NOMO-1 treated with DMSO at 0.1 percent for 48 hours (cell line): ENCODE data around the gene ARHGAP23.
"Not testable (repeated sequence)": the region's sequence is repeated elsewhere in the genome, so short reads cannot be mapped to it uniquely, and the experiment has no call there.

Experiments used
- DNase-seq: peaks from one replicate; lab custom pipeline; 2025; ENCODE audit not compliant: unreplicated experiment; lab: John Stamatoyannopoulos, UW

Gene ARHGAP23

DNA sequence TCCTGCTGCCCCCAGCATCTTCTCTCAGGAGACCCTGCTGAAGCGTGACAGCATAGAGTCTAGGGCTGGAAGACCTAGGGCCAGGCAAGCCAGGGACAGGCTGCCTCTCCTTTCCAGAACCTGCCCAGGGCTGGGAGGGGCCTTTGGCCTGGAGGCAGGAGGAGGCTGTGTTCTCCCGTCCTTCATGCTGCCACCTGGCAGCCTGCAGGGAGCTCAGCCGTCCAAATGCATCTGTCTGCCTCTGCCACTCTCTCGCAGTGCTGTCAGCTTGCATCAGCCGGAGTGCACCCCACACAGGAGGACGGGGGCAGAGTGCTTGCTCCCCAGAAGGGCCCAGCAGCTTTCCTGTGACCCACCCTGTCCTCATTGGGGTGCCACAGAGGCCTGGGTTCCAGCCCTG is 31.3 kb downstream of the ARHGAP23 start:
- no peak for DNase-seq

DNA sequence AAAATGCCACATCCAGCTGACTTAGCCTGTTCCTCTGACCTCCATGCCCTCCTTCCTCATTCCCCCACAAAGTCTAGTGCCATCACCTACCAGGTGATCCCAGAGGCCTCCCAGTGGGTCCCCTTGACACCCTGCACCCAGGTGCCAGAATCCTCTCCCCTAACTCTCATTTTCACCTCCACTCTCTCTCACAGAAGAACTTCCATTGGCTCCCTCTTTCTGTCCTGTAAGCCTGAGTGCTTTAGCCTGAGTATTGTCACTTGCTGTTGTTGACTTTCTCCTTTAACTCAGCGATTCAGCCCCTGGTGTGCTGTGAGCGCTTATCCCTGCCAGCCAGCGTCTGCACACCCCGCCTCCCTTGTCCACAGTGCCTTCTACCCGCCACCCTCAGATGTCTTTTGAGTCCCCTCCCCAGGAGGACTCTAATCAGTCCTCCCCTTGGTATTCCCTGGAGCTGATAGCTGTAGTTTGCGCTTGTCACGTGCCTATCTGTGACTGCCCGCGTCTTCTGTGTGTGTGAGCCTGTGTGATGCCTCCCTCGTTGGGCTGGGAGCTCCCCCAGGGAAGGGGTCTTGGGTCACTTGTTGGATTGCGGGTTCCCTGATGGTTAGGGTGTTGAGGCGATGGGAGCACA is 31.9 kb downstream of the ARHGAP23 start:
- no peak for DNase-seq

DNA sequence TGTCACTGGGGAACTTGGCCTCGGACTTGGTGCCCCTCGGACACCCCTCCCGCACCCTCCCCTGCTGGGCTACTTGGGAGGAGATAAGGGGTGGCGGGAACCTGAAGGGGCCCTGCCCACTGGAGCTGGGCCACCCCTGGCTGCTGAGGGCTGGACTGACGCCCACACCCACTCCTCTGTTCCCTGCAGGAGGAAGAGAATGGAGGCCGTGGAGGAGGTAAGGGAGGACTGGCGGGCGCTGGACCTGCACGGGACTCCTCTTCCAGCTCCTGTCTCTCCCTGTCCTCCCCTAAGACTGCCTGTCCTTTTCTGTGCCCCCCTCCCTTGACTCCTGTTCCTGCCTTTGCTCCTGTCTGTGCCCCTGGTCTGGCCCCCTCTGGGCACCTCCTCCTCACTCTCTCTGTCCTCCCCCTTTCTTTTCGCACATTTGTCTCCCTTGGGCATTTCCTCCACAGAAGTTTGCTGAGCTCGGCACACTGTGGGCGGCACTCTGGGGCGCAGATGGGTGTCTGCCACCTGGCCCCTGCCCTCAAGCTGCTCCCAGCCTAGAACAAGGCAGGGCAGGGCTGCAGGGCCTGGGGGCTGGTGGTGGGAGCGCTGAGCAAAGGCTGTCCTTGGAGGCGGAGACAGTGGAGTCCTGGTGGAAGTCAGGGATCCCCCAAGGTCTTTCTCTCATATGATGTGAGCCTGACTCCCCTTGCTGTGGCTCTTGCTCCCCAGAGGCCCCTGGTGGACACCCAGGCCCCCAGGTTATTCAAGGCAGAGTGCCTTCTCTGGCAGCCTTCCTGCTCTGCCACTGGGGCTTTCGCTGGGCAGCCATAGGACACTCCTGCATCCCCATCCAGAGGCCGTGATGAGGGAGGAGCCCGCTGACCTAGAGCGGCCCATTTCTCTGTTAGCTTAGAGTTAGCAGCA is 32.7 kb downstream of the ARHGAP23 start:
- no peak for DNase-seq

DNA sequence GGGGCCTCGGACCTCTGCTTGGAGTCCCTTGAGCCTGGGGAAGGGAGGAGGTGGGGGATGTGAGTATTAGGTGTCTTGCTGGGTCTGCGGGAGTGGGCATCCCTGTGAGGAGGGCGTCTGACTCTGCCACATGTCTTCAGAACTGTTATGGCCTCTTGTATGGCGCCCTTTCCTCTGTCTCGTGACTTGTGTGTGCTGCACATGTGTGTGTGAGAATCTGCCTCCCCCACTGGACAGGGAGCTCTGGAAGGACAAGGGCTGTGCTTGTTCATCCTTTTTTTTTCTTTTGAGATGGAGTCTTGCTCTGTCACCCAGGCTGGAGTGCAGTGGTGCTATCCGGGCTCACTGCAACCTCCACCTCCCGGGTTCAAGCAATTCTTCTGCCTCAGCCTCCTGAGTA is 33.4 kb downstream of the ARHGAP23 start:
- no peak for DNase-seq

DNA sequence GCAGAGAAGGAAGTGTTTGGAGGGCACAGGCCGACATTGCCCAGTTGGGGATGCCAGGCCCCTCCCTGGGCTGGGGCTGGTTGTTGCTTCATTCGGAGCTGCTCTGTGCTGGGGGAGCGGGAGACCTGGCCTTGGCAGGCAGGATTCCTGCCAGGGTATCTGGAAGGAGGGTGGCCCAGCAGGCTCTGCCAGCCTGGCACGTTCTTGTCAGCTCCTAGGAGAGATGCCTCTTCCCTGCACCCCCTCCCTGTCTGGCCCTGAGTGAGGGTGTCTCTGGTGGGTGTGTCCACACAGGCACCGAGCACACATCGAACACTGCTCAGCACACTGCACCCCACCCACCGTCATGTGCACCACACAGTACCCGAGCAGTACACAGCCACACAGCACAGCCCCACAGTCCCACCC is 35.2 kb downstream of the ARHGAP23 start:
- DNase-seq, result no peak

DNA sequence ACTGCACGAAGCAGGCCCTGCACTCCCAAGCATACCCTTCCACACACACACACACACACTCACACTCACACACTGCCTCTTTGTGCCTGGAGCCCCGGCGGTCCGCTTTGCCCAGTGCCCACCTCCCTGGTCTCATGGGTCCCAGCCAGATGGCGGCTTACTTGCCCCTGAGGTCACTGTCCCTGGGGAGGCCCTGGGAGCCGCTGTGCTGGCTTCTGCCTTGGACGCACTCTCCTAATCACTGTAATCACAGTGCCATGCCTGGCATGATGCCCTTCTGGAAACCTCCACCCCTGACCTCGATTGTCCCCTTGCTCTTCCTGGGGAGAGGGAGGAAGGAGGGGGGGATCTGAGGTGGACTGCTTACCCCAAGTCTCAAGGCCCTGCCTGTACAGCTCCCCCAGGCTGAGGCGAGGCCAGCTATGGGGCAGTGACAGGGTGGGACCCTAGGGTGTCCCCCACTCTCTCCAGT is 36.0 kb downstream of the ARHGAP23 start:
- no peak for DNase-seq

DNA sequence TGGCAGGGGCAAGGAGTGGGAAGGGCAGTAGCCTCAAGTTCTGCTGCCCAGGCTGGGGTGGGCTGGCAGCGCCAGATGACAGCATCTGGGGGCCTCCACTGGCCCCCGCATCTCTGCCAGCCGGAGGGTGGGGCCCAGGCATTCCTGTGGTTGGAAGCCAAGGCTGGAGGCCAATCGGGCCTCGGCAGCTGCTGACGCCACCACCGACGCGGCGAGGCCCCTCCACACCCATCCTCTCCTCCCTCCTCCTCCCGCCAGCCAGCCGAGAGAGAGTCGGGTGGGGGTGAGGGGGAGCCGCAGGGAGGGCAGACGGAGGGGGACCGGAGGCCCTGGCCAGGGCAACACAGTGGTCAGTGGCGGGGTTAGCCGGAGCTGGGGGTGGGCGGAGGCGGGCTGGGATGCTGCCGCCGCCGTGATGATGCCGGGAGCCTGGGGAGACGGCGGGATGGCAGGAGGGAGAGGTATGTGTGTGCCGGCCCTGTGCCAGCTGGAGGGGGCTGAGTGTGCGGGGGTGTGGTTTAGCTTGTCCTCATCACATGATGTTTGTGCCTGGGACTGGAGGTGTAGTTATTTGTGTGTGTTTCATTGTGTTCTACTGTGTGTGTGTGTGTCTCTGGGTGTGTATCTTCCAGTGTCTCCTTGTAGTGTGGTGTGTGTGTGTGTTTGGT is 36.6 kb downstream of the ARHGAP23 start:
- no peak for DNase-seq

DNA sequence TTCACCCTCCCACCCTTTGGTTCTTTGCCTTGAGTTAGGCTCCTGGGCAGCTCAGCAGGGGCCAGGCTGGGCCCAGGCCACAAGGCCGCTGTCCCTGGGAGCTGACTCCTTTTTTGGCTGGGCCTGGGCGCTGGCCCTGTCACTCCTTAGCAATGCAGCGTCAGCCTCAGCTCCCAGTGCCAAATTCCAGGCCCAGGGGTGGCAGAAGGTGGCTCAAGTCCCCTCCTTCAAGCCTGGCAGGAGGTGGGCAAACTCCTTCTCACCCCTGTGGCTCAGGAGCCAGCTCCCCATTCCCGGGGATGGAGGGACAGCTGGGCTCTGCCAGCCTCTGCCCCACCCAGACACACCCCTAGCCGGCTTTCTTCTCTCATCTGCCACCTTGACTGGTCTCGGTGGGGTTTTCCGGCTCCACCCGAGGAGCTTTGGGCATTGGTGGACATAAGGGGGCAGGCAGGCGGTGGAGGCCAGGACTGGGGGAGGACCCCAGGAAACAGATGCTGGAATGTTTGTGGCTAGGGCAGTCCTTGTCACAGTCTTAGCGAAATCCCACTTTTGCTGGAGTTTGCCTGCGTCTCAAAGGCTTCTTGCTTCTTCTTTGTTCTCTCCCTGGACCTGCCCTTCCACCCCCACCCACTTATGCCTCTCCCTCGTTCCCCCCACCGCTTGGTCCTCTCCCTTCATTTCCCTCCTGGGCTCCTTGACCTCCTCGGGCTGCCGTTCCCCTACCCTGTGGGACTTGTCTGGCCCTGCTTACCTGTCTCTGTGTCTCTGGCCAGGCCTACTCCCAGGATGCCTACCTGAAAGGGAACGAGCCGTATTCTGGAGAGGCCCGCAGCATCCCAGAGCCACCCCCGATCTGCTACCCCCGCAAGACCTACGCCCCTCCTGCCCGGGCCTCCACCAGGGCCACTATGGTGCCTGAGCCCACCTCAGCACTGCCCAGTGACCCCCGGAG is 37.4 kb downstream of the ARHGAP23 start:
- DNase-seq, result no peak

DNA sequence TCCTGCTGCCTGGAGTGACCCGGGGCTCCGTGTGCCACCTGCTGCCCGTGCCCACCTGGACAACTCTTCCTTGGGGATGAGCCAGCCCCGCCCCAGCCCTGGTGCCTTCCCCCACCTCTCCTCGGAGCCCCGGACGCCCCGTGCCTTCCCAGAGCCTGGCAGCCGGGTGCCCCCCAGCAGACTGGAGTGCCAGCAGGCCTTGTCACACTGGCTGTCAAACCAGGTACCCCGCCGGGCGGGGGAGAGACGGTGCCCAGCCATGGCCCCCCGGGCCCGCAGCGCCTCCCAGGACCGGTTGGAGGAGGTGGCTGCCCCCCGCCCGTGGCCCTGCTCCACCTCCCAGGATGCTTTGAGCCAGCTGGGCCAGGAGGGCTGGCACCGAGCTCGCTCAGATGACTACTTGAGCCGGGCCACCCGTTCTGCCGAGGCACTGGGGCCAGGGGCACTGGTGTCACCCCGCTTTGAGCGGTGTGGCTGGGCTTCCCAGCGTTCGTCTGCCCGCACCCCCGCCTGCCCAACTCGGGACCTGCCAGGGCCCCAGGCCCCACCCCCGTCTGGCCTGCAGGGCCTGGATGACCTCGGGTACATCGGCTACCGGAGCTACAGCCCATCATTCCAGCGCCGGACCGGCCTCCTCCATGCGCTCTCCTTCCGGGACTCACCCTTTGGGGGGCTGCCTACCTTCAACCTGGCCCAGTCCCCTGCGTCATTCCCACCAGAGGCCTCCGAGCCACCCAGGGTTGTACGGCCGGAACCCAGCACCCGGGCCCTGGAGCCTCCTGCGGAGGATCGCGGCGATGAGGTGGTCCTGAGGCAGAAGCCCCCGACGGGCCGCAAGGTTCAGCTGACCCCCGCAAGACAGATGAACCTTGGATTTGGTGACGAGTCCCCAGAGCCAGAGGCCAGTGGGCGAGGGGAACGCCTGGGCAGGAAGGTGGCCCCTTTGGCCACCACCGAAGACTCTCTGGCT is 38.4 kb downstream of the ARHGAP23 start:
- no peak for DNase-seq

DNA sequence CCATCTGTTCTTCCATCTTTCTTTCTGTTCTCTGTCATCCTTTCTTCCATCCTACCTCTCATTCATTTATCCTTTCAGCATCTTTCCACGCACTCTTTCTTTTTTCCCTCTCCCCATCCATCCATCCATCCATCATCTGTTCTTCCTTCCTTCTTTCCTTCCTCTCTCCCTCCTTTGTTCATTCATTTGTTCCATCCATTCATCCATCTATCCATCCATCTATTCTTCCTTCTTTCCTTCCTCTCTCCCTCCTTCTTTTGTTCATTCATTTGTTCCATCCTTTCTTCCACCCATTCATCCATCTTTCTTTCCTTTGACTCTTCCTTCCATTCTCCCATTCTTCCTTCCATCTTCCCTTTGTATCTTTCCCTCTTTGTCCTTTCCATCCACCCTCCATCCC is 39.2 kb downstream of the ARHGAP23 start:
- no peak for DNase-seq

DNA sequence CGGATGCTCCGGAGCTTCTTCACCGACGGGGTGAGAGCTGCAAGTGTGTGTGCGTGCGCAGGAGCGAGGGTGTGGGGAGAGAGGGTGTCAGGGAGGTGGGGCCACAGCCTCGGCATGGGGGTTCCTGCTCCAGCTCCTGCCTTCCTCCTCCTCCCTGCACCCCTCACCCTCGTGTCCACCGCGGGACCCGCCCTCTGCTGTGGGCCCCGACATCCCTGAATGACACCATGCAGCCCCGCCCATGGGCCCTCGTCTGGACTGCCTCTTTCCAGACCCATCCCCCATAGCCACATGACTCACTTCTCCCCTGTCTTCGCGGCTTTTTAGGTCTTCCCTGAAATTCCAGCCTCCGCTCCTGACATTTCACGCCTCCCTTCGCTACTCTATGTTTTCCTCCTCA is 41.6 kb downstream of the ARHGAP23 start:
- no peak for DNase-seq

DNA sequence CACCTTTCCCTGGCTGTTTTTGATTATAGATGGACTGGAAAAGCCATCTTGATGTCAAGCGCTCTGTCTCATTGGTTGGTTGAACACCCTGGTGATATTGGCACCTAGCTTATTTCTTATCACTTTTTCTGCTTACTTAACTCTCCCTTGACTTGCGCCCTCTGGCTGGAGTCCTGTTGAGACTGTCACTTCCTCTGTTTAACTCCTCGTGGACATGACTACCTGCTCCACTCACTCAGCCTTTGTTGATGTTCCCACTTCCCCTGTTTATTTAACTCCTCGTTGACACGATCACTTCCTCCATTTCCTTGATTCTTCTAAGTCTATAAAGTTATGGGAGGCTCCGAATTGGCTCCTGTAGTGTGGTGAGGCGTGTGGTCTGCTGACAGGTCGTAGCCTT is 43.0 kb downstream of the ARHGAP23 start:
- DNase-seq, result not testable (repeated sequence)

DNA sequence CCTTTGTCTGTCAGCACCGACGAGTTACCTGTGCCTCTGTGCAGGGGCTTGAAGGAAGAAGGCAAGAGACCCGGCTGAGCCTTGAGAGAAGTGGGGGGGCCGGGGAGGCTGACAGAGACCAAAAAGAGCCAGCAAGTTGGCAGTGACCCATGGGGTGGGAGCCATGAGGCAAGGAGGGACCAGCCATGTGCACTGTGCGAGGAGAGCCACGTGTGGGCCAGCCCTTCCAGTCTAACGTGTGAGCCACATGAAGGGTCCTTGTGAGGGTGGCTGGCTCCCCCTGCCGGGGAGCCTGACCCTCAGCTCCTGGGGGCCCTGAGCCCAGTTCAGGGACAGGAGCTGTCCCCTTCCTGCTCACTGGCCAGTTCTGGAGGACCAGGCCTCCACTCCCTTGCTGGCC is 46.4 kb downstream of the ARHGAP23 start:
- DNase-seq, result not testable (repeated sequence)

DNA sequence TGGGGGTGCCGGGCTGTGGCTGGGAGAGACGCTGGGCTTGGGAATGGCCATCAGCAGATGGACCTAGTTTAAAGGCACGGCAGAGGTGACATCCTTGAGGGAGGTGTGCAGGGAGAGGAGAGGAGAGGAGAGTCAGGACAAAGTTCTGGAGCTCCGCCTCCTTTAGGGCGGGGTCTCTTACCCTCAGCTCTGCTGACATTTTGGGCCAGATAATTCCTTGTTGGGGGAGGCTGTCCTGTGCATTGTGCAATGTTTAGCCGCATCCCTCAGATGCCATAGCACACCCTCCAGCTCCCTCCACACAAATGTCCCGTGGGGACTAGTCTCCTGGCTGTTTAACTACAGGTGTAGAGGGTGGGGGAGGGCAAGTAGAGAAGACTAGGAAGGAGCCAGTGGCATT is 48.3 kb downstream of the ARHGAP23 start:
- DNase-seq, result no peak

DNA sequence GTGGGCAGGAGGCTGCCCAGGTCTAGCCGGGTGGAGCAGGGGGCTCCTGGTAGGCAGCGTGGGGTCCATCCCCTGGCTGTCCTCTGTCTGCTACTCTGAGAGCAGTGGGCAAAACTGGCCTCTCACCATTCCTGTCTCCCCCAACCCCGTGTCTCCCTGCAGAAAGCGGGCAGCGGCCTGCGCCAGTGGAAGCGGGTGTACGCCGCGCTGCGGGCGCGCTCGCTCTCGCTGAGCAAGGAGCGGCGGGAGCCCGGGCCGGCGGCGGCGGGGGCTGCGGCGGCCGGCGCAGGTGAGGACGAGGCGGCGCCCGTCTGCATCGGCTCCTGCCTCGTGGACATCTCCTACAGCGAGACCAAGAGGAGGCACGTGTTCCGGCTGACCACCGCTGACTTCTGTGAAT is 49.2 kb downstream of the ARHGAP23 start:
- not testable (repeated sequence) for DNase-seq

DNA sequence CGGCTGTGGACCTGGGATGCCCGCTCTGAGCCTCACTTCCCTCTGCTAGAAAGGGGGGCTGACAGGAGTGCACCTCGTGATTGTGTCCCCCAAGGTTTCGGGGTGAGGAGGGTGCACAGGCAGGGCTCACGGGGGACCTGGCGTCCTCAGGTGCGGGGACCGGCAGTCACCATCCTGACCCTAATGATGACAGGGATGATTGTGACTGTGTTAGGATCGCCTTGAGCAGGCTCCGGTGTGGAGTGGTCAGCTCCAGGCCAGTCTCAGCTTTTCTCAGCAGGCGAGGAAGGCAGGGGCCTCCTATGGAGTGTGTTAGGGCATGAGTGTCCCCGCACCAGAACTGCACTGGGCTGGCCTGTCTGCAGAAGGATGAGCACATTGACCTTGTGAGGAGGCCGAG is 49.7 kb downstream of the ARHGAP23 start:
- DNase-seq, result not testable (repeated sequence)

DNA sequence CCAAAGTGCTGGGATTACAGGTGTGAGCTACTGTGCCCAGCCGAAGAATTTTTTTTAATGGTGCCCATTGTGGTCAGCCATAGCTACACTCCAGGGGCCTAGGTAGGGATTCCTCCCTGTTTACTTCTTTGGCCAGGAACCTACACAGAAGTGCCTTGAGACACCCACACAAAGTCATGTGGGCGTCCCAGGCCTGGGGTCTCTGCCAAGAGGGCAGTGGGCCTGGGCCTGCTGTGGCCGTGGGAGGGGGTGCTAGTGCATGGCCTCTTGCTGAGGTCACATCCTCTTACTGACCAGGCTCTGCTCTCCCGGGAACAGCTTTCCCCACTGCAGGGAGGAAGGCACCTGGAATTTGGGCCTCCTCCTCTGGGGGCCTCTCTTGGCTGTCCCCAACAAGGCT is 50.4 kb downstream of the ARHGAP23 start:
- DNase-seq, result not testable (repeated sequence)

DNA sequence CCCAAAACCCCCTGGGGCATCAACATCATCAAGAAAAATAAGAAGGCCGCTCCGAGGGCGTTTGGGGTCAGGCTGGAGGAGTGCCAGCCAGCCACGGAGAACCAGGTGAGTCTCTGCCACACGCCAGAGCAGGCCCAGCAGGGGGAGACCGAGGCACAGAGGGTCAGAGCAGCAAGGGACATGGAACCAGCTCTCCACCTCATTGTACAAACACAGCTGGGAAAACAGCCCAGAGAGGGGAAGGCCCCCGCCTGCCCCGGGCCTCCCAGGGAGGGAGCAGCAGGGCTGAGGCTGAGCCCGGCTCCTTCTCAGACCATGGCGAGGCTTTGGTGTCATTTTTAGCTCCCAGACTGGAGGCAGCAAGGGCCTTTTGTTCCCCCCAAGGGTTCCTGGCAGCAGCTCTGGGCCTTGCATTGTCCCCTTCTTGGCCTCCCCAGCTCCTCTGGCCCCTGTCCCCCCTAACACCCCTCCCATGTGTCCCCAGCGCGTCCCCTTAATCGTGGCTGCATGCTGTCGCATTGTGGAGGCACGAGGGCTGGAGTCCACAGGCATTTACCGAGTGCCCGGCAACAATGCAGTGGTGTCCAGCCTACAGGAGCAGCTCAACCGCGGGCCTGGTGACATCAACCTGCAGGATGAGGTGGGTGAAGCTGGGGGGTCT is 53.9 kb downstream of the ARHGAP23 start:
- DNase-seq, result not testable (repeated sequence)

DNA sequence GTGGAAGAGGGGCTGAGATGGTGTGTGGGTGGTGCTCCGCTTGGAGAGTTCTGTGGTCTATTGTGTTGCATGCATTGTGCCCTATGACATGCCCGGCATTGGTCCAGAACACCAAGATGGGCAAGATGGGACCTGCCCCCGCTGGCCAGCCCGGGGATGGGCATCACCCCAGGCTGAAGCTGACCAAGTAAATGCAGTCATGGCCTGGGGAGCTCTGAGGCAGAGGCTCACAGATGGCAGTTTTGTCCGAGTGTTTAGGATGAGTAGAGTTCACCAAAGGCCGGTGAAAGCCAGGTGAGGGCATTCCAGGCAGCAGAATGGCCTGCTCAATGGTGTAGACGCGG is 54.4 kb downstream of the ARHGAP23 start:
- not testable (repeated sequence) for DNase-seq
